Measurements from ENCODE around the gene CDH11. TPM values are rescaled to one million over a fixed set of nuclear protein-coding genes. Genes with fewer than 3 reads are reported as not detected.

CDH11 gene
- total and polyA plus RNA-seq, 2 experiments from 2014 or later = 3.5 to 19.6 TPM

DNA sequence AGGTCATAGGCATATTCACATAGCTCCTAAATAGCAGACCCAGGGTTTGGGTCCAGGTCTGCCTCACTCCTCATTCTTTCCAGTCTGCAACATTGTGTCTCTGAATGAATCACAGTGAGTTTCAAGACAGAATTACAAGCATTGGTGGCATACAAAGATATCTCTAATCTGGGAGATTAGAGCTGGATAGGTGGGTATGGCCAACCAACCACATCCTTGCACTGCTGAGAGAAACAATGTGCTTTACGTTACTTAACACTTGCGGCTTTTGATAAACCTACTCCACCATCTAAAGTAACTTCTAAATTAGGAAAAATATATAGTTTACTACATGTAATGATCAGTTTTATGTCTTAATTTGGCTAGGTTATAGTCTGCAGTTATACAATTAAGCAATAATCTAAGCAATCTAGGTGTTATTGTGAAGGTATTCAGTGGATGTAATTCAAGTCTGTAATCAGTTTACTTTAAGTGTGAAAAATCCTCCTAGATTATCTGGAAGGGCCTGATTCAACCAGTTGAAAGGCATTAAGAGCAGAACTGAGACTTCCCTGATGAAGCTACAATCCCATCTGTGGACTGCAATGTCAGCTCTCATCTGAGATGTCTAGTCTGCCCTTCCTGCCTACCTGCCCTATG is 26.7 kb downstream of the CDH11 start (continued):
- TF ChIP-seq EZH2phosphoT487 (IDR thresholded peaks at IDR 0.05; ENCODE audit: unreplicated experiment) = no peak
- no peak for TF ChIP-seq ZNF114 (CRISPR knock-in tag; IDR thresholded peaks at IDR 0.05)
- TF ChIP-seq, protein P1, sequence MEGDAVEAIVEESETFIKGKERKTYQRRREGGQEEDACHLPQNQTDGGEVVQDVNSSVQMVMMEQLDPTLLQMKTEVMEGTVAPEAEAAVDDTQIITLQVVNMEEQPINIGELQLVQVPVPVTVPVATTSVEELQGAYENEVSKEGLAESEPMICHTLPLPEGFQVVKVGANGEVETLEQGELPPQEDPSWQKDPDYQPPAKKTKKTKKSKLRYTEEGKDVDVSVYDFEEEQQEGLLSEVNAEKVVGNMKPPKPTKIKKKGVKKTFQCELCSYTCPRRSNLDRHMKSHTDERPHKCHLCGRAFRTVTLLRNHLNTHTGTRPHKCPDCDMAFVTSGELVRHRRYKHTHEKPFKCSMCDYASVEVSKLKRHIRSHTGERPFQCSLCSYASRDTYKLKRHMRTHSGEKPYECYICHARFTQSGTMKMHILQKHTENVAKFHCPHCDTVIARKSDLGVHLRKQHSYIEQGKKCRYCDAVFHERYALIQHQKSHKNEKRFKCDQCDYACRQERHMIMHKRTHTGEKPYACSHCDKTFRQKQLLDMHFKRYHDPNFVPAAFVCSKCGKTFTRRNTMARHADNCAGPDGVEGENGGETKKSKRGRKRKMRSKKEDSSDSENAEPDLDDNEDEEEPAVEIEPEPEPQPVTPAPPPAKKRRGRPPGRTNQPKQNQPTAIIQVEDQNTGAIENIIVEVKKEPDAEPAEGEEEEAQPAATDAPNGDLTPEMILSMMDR (conservative IDR thresholded peaks at IDR 0.05; ENCODE audit: low read depth in 2 of 2) = no peak
- no peak for TF ChIP-seq NANOG (IDR thresholded peaks at IDR 0.05; ENCODE audit: borderline replicate concordance)
- no peak for TF ChIP-seq POLR2AphosphoS5 (IDR thresholded peaks at IDR 0.05; ENCODE audit: low read depth)

- H3K27ac Mint-ChIP-seq = no peak overlapping the region
- no peaks in the 10 kb centered on the region for H3F3A ChIP-seq (replicated peaks; ENCODE audit: low read depth)
- ATAC-seq = no peak
- H3K4me1 Mint-ChIP-seq = no peaks in the 10 kb centered on the region
- H3K36me3 ChIP-seq (ENCODE audit: insufficient read depth) = no peaks in the 10 kb centered on the region
- no peaks in the 10 kb centered on the region for H3K9me3 Mint-ChIP-seq
- no peak for DNase-seq (ENCODE audit: low spot score)
- no peak overlapping the region for H3K4me3 ChIP-seq
- H3K27me3 ChIP-seq (ENCODE audit: insufficient read depth) = no peaks in the 10 kb centered on the region
- H3K4me1 ChIP-seq (ENCODE audit: insufficient read depth) = no peaks in the 10 kb centered on the region
- peaks cover 1% of the 10 kb centered on the region for H3K27me3 Mint-ChIP-seq (ENCODE audit: insufficient read depth, low read depth, poor library complexity)
- peaks cover 3% of the 10 kb centered on the region; the same call in 1 of the 2 replicates for H3K9me2 ChIP-seq (ENCODE audit: insufficient read depth)
- no peak overlapping the region for H3K27ac ChIP-seq (ENCODE audit: low read depth)
- no peak overlapping the region for H3K4me3 Mint-ChIP-seq
- no peaks in the 10 kb centered on the region for H3K79me2 ChIP-seq (replicated peaks; ENCODE audit: insufficient read depth)
- TF ChIP-seq EZH2 (IDR thresholded peaks at IDR 0.05; ENCODE audit: low read depth, unreplicated experiment) (no peak), REST (IDR thresholded peaks at IDR 0.05; ENCODE audit: unreplicated experiment) (no peak), NANOG (IDR thresholded peaks at IDR 0.05; ENCODE audit: borderline replicate concordance) (no peak), ETS1 (IDR thresholded peaks at IDR 0.05) (no peak), EZH2phosphoT487 (IDR thresholded peaks at IDR 0.05; ENCODE audit: unreplicated experiment) (no peak), JUNB (IDR thresholded peaks at IDR 0.05; ENCODE audit: unreplicated experiment) (no peak)
- no peak overlapping the region for H2AFZ ChIP-seq
- H3K4me2 ChIP-seq = no peak overlapping the region
- no peaks in the 10 kb centered on the region for H3K36me3 Mint-ChIP-seq (ENCODE audit: low read depth)
- H4K20me1 ChIP-seq (replicated peaks; ENCODE audit: insufficient read depth) = no peaks in the 10 kb centered on the region
Measured at GRCh38 chr16:65094009-65094408, 27.9 kb downstream of the CDH11 start.
